ENCODE measurements around the gene KLF2. TPM values are rescaled to one million over a fixed set of nuclear protein-coding genes. Genes with fewer than 3 reads are reported as not detected.

KLF2 gene
- total and polyA plus RNA-seq, 2 donors (not counting 1 experiment from before 2014, with no cell fraction given) = 6.7 to 19.2 TPM

- peak overlapping the region; percentile 59 for H3K4me2 ChIP-seq (ENCODE audit: extremely low read depth, insufficient read depth, low read length)
- H3K27ac ChIP-seq (ENCODE audit: insufficient read depth, low read length) = peak overlapping the region; percentile 70
- H2AFZ ChIP-seq (ENCODE audit: low read length) = no peak overlapping the region
- peak in 1 of 2 donors; percentile 19 for DNase-seq (ENCODE audit: low read depth in 2 of 2)
- no peaks in the 10 kb centered on the region for H3K9me3 ChIP-seq (ENCODE audit: control insufficient read depth, insufficient read depth, low read depth, low read length)
- TF ChIP-seq EZH2 (IDR thresholded peaks at IDR 0.05; ENCODE audit: low read length, missing control alignments) (no peak), CTCF (conservative IDR thresholded peaks at IDR 0.05 in 1 of 2, IDR thresholded peaks at IDR 0.05 in 1 of 2; ENCODE audit: low read depth in 1 of 2, low read length in 2 of 2) (no peak)
- peak overlapping the region; percentile 96 for H3K9ac ChIP-seq (ENCODE audit: insufficient read depth, low read length)
- peaks cover 22% of the 10 kb centered on the region for H3K79me2 ChIP-seq (ENCODE audit: control insufficient read depth, insufficient read depth, low read length)
- peaks cover 16% of the 10 kb centered on the region for H3K36me3 ChIP-seq (ENCODE audit: control insufficient read depth, insufficient read depth, low read length)
- H3K27me3 ChIP-seq (ENCODE audit: control insufficient read depth, insufficient read depth, low read length) = no peaks in the 10 kb centered on the region
- H4K20me1 ChIP-seq (ENCODE audit: control insufficient read depth, extremely low read depth, insufficient read depth, low read length) = no peaks in the 10 kb centered on the region
- H3K4me1 ChIP-seq (ENCODE audit: control insufficient read depth, extremely low read depth, insufficient read depth, low read length) = peaks cover 11% of the 10 kb centered on the region
- peak overlapping the region; percentile 56 to 75 (median 68) for H3K4me3 ChIP-seq (replicated peaks in 1 of 4; ENCODE audit: control extremely low read depth in 1 of 4, insufficient read depth in 1 of 4, low read depth in 3 of 4, low read length in 4 of 4)
These were observed 2.0 kb downstream of the KLF2 start for GRCh38 chr19:16326401-16327168.

GRCh38 chr19:16327169-16327475 lies 2.5 kb downstream of the KLF2 start:
- Histone ChIP-seq H3K9ac (ENCODE audit: insufficient read depth, low read length) (no peak overlapping the region), H3K36me3 (ENCODE audit: control insufficient read depth, insufficient read depth, low read length) (peaks cover 16% of the 10 kb centered on the region), H3K27ac (ENCODE audit: insufficient read depth, low read length) (peak overlapping the region; percentile 70), H3K4me1 (ENCODE audit: control insufficient read depth, extremely low read depth, insufficient read depth, low read length) (peaks cover 11% of the 10 kb centered on the region), H3K4me2 (ENCODE audit: extremely low read depth, insufficient read depth, low read length) (peak overlapping the region; percentile 4), H3K79me2 (ENCODE audit: control insufficient read depth, insufficient read depth, low read length) (peaks cover 22% of the 10 kb centered on the region), H3K27me3 (ENCODE audit: control insufficient read depth, insufficient read depth, low read length) (no peaks in the 10 kb centered on the region), H4K20me1 (ENCODE audit: control insufficient read depth, extremely low read depth, insufficient read depth, low read length) (no peaks in the 10 kb centered on the region), H3K4me3 (replicated peaks in 1 of 4; ENCODE audit: control extremely low read depth in 1 of 4, insufficient read depth in 1 of 4, low read depth in 3 of 4, low read length in 4 of 4) (peak overlapping the region in 1 of 4 experiments; percentile 37), H3K9me3 (ENCODE audit: control insufficient read depth, insufficient read depth, low read depth, low read length) (no peaks in the 10 kb centered on the region), H2AFZ (ENCODE audit: low read length) (no peak overlapping the region)
- DNase-seq (ENCODE audit: low read depth in 2 of 2) = no peak
- TF ChIP-seq CTCF (conservative IDR thresholded peaks at IDR 0.05 in 1 of 2, IDR thresholded peaks at IDR 0.05 in 1 of 2; ENCODE audit: low read depth in 1 of 2, low read length in 2 of 2) = no peak

GRCh38 chr19:16327501-16327900 lies 2.9 kb downstream of the KLF2 start:
- Histone ChIP-seq H3K4me2 (ENCODE audit: extremely low read depth, insufficient read depth, low read length) (no peak overlapping the region), H3K36me3 (ENCODE audit: control insufficient read depth, insufficient read depth, low read length) (peaks cover 16% of the 10 kb centered on the region), H3K4me3 (replicated peaks in 1 of 4; ENCODE audit: control extremely low read depth in 1 of 4, insufficient read depth in 1 of 4, low read depth in 3 of 4, low read length in 4 of 4) (peak overlapping the region in 1 of 4 experiments; percentile 37), H3K9ac (ENCODE audit: insufficient read depth, low read length) (no peak overlapping the region), H4K20me1 (ENCODE audit: control insufficient read depth, extremely low read depth, insufficient read depth, low read length) (no peaks in the 10 kb centered on the region), H2AFZ (ENCODE audit: low read length) (no peak overlapping the region), H3K4me1 (ENCODE audit: control insufficient read depth, extremely low read depth, insufficient read depth, low read length) (peaks cover 11% of the 10 kb centered on the region), H3K27me3 (ENCODE audit: control insufficient read depth, insufficient read depth, low read length) (no peaks in the 10 kb centered on the region), H3K79me2 (ENCODE audit: control insufficient read depth, insufficient read depth, low read length) (peaks cover 22% of the 10 kb centered on the region), H3K9me3 (ENCODE audit: control insufficient read depth, insufficient read depth, low read depth, low read length) (no peaks in the 10 kb centered on the region), H3K27ac (ENCODE audit: insufficient read depth, low read length) (peak overlapping the region; percentile 70)
- no peak for TF ChIP-seq CTCF (conservative IDR thresholded peaks at IDR 0.05 in 1 of 2, IDR thresholded peaks at IDR 0.05 in 1 of 2; ENCODE audit: low read depth in 1 of 2, low read length in 2 of 2)
- TF ChIP-seq EZH2 (IDR thresholded peaks at IDR 0.05; ENCODE audit: low read length, missing control alignments) = no peak
- DNase-seq (ENCODE audit: low read depth in 2 of 2) = no peak

Data from fibroblast of lung (primary cell).